Measurements from ENCODE around the gene CNOT11. TPM values are rescaled to one million over a fixed set of nuclear protein-coding genes. Genes with fewer than 3 reads are reported as not detected.
"Not testable (repeated sequence)": the region's sequence is repeated elsewhere in the genome, so short reads cannot be mapped to it uniquely, and the experiment has no call there.

CNOT11 gene
- total RNA-seq, 1 experiment from 2014 or later, result 54.0 TPM

- H3K4me3 Mint-ChIP-seq, result no peak overlapping the region
- H3K4me1 Mint-ChIP-seq, result peaks cover 7% of the 10 kb centered on the region
- ATAC-seq (no peak), DNase-seq (ENCODE audit: low spot score) (no peak)
- H3K9me3 Mint-ChIP-seq, result peaks cover 48% of the 10 kb centered on the region
- TF ChIP-seq, protein P1, sequence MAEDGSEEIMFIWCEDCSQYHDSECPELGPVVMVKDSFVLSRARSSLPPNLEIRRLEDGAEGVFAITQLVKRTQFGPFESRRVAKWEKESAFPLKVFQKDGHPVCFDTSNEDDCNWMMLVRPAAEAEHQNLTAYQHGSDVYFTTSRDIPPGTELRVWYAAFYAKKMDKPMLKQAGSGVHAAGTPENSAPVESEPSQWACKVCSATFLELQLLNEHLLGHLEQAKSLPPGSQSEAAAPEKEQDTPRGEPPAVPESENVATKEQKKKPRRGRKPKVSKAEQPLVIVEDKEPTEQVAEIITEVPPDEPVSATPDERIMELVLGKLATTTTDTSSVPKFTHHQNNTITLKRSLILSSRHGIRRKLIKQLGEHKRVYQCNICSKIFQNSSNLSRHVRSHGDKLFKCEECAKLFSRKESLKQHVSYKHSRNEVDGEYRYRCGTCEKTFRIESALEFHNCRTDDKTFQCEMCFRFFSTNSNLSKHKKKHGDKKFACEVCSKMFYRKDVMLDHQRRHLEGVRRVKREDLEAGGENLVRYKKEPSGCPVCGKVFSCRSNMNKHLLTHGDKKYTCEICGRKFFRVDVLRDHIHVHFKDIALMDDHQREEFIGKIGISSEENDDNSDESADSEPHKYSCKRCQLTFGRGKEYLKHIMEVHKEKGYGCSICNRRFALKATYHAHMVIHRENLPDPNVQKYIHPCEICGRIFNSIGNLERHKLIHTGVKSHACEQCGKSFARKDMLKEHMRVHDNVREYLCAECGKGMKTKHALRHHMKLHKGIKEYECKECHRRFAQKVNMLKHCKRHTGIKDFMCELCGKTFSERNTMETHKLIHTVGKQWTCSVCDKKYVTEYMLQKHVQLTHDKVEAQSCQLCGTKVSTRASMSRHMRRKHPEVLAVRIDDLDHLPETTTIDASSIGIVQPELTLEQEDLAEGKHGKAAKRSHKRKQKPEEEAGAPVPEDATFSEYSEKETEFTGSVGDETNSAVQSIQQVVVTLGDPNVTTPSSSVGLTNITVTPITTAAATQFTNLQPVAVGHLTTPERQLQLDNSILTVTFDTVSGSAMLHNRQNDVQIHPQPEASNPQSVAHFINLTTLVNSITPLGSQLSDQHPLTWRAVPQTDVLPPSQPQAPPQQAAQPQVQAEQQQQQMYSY (CRISPR knock-in tag; IDR thresholded peaks at IDR 0.05), result no peak
- TF ChIP-seq ATF1 (CRISPR knock-in tag; IDR thresholded peaks at IDR 0.05), result no peak
- no peak for TF ChIP-seq SMAD3 (CRISPR knock-in tag; IDR thresholded peaks at IDR 0.05; ENCODE audit: borderline replicate concordance)
- TF ChIP-seq ETV6 (CRISPR knock-in tag; IDR thresholded peaks at IDR 0.05), result no peak
- TF ChIP-seq ZBTB21 (CRISPR knock-in tag; IDR thresholded peaks at IDR 0.05; ENCODE audit: borderline replicate concordance), result no peak
- TF ChIP-seq HMGA2 (CRISPR knock-in tag; IDR thresholded peaks at IDR 0.05), result no peak
- TF ChIP-seq, protein P2, sequence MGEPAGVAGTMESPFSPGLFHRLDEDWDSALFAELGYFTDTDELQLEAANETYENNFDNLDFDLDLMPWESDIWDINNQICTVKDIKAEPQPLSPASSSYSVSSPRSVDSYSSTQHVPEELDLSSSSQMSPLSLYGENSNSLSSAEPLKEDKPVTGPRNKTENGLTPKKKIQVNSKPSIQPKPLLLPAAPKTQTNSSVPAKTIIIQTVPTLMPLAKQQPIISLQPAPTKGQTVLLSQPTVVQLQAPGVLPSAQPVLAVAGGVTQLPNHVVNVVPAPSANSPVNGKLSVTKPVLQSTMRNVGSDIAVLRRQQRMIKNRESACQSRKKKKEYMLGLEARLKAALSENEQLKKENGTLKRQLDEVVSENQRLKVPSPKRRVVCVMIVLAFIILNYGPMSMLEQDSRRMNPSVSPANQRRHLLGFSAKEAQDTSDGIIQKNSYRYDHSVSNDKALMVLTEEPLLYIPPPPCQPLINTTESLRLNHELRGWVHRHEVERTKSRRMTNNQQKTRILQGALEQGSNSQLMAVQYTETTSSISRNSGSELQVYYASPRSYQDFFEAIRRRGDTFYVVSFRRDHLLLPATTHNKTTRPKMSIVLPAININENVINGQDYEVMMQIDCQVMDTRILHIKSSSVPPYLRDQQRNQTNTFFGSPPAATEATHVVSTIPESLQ (CRISPR knock-in tag; IDR thresholded peaks at IDR 0.05), result no peak
- no peak for TF ChIP-seq TP53 (CRISPR knock-in tag; IDR thresholded peaks at IDR 0.05)
- no peak for TF ChIP-seq ELF4 (CRISPR knock-in tag; IDR thresholded peaks at IDR 0.05; ENCODE audit: low read depth)
- no peak for TF ChIP-seq EMX1 (CRISPR knock-in tag; IDR thresholded peaks at IDR 0.05)
- TF ChIP-seq, protein P3, sequence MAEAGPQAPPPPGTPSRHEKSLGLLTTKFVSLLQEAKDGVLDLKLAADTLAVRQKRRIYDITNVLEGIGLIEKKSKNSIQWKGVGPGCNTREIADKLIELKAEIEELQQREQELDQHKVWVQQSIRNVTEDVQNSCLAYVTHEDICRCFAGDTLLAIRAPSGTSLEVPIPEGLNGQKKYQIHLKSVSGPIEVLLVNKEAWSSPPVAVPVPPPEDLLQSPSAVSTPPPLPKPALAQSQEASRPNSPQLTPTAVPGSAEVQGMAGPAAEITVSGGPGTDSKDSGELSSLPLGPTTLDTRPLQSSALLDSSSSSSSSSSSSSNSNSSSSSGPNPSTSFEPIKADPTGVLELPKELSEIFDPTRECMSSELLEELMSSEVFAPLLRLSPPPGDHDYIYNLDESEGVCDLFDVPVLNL (CRISPR knock-in tag; IDR thresholded peaks at IDR 0.05; ENCODE audit: borderline replicate concordance, low read depth), result no peak
- TF ChIP-seq E2F5 (CRISPR knock-in tag; IDR thresholded peaks at IDR 0.05), result no peak
- TF ChIP-seq FOXJ3 (CRISPR knock-in tag; IDR thresholded peaks at IDR 0.05; ENCODE audit: borderline replicate concordance), result no peak
- no peak for TF ChIP-seq ESRRA (CRISPR knock-in tag; IDR thresholded peaks at IDR 0.05; ENCODE audit: borderline replicate concordance)
- TF ChIP-seq SP1 (CRISPR knock-in tag; conservative IDR thresholded peaks at IDR 0.05), result no peak
- no peak for TF ChIP-seq PRRX2 (CRISPR knock-in tag; IDR thresholded peaks at IDR 0.05)
- no peak for TF ChIP-seq AFF4 (CRISPR knock-in tag; IDR thresholded peaks at IDR 0.05; ENCODE audit: borderline replicate concordance)
- TF ChIP-seq ZNF263 (CRISPR knock-in tag; IDR thresholded peaks at IDR 0.05; ENCODE audit: low read depth), result no peak
- TF ChIP-seq NFATC4 (CRISPR knock-in tag; IDR thresholded peaks at IDR 0.05), result no peak
- peaks cover 29% of the 10 kb centered on the region for H3K36me3 Mint-ChIP-seq
- no peaks in the 10 kb centered on the region for H3K27me3 Mint-ChIP-seq (ENCODE audit: low read depth)
- ChIA-PET POLR2A (no interaction called here), CTCF (no interaction called here)
- H3K27ac Mint-ChIP-seq, result no peak overlapping the region
These were observed 18.3 kb upstream of the CNOT11 start for GRCh38 chr2:101234169-101234938.

DNA sequence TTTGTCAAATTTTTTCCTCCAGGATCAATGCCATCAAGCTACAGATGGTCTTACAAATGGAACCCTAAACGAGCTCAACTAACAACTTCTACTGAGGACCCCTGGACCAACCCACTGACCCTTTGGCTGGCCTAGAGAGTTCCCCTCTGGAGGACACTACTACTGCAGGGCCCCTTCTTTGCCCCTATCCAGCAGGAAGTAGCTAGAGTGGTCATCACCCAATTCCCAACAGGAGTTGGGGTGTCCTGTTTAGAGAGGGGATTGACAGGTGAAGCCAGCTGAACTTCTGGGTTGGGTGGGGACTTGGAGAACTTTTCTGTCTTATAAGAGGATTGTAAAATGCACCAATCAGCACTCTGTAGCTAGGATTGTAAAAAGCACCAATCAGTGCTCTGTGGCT lies 16.7 kb upstream of the CNOT11 start:
- H3K27ac Mint-ChIP-seq; DNase-seq (ENCODE audit: low spot score); H3K4me3 Mint-ChIP-seq; H3K27me3 Mint-ChIP-seq (ENCODE audit: low read depth); CTCF ChIA-PET; POLR2A ChIA-PET; ATAC-seq: not testable (repeated sequence)
- peaks cover 45% of the 10 kb centered on the region for H3K9me3 Mint-ChIP-seq
- peaks cover 14% of the 10 kb centered on the region for H3K4me1 Mint-ChIP-seq
- H3K36me3 Mint-ChIP-seq, result peaks cover 29% of the 10 kb centered on the region

GRCh38 chr2:101237944-101238343 lies 14.7 kb upstream of the CNOT11 start:
- CTCF ChIA-PET; H3K27me3 Mint-ChIP-seq (ENCODE audit: low read depth); DNase-seq (ENCODE audit: low spot score); POLR2A ChIA-PET; H3K27ac Mint-ChIP-seq; ATAC-seq; H3K4me3 Mint-ChIP-seq: not testable (repeated sequence)
- Mint-ChIP-seq H3K4me1 (peaks cover 18% of the 10 kb centered on the region), H3K36me3 (peaks cover 27% of the 10 kb centered on the region), H3K9me3 (peaks cover 39% of the 10 kb centered on the region)

Data from WTC11 (cell line).